HG02642 (cell line): ENCODE measurements around the gene MYH2.

Source experiments
- ATAC-seq: cut with Tn5 transposase; IDR thresholded peaks from one replicate; pipeline ENCODE4 v1.9.1; 2021; ENCODE audit warnings: mild to moderate bottlenecking; ENCODE audit not compliant: unreplicated experiment, poor library complexity

MYH2 gene

GRCh38 chr17:10518271-10519037, 31.0 kb downstream of the MYH2 start, which contains the start of gene MYH1:
Gene MYH1 (minus strand): TSS chr17:10518542. CDS start chr17:10516642, 1,900 bp downstream.
- ATAC-seq: no peak

DNA sequence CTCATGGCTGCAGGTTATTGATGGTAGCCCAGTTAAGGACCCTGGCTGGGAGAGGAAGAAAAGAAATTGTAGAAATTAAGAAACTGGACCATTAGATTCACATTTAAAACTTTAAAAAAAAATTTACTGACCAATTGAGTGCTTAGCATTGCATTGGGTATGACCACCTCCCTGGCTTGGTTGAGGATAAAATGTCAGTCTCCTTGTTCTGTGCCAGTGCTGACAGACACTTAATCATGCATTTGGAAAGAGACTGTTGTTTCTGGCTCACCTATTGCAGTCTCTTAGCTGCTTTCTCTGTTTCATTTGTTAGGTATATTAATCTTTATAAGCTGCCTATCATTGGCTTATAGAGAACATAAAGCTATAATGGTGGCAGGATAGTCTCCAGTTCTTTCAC, 32.8 kb downstream of the MYH2 start:
- ATAC-seq: no peak

- ATAC-seq: no peak
These were observed 33.4 kb downstream of the MYH2 start for GRCh38 chr17:10516065-10516464.

DNA sequence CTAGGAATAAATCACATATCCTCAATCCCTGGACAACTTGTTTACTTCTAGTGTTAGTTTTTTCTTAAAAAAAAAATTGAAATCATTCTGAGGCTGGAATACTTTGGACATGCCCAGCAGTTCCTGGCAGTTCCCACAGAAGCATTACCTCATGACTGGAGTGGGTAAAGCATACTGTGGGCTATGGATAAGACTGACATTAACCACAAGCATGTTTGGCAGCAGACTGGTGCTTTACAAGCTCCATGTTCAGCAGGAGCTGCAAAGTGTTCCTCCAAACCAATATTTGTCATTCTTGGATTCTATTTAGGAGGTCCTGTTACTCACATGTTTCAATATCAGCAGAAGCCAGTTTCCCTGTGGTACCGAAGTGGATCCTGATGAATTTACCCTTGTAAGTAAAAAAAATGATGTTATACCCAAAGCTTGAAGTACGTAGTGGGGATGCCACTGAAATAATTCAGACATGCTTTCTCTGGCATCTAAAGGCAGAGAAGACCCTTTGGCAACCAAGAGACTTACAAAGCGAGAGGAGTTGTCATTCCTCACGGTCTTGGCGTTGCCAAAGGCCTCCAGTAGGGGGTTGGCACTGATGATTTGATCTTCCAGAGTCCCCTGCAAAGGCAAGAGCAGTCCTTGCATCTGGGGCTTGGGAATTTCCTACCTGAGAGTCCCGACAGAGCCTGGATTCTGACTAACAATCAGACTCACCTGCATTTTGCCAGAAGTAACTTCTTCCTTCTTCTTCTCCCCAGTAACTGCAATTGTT, 36.0 kb downstream of the MYH2 start:
- ATAC-seq: no peak

DNA sequence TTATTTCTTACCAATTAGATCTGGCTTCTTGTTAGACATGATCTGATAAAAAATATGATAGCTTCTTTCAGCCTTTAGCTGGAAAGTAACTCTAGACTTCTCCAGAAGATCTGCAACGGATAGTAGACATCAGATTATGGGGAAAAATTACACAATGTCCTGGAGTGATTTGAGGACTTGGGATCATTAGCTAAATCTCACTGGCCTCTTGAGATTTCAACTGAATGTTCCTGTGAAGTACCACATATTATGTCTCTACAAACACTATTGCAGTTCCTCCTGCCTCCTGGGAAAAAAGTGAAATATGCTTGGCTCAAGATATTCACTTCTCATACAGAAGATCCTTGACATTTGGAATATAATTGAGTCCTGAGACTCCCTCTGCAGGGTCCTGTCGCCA, 36.6 kb downstream of the MYH2 start:
- no peak for ATAC-seq

DNA sequence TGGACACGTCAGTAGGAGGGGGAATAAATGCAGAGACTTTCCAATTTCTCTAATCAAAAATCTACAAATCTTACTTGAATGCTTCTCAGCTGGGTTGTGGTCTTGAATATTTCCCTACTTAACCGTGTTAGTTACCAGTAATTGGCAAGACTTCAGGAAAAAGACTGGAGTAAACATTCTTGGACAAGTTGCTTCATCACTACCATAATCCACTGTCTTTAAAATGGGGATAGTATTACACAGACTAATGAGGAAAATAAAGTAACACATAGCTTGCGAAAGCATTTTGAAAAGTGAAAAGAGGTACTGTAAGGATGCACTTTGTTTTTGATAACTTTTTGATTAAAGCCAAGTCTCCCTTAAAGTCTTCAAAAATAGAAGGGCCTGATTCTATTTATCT, 49.5 kb downstream of the MYH2 start:
- ATAC-seq: no peak

DNA sequence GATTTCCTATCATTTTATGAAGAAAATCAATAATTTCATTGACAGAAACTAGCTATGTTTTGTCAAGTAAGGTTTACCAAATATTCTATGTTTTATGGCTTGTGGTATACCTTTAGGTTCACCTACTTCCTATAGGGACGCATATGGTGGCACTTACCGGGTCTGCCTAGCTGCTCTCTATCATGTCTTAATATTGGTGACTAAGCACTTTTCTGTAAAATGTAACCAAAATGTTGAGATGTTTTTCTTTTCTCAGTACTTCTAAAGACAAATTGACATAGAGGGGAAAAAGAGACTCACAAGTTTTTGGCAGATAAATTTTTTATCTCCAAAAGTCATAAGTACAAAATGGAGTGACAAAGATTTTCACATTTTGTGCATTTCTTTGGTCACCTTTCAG, 57.5 kb downstream of the MYH2 start:
- ATAC-seq: no peak

GRCh38 chr17:10482252-10482651, 67.2 kb downstream of the MYH2 start:
- no peak for ATAC-seq

GRCh38 chr17:10477701-10478100, 71.8 kb downstream of the MYH2 start:
- no peak for ATAC-seq

GRCh38 chr17:10474536-10474935, 74.9 kb downstream of the MYH2 start:
- no peak for ATAC-seq

DNA sequence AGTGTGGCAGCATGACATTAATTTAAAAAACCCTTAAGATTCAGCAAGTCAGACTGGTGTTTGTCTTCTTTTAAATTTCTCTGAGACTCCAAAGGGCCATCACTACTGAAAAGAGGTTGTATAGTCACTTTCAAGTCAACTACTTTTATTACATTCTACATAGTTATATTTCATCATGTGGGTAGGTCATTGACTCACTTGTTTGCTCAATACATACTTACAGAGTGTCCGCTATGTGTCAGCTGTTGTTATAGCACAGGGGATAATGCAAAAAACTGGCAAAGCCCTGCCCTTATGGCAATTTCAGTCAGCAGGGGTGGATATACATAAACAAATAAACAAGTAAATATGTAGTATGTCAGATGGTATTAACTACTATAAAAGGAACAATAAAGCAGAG, 77.6 kb downstream of the MYH2 start:
- no peak for ATAC-seq
